HEK293 (cell line): ENCODE data around the gene CHSY1.

ENCODE experiments used
- CTCF ChIA-PET: fragments of 350-600 bp; formaldehyde crosslinking; extraction: SDS; loops from one replicate; lab custom pipeline; 2021; ENCODE audit warnings: antibody characterized with exemption; lab: Yijun Ruan, JAX
- POLR2A ChIA-PET: fragments of 300-600 bp; formaldehyde crosslinking; extraction: SDS; loops from one replicate; lab custom pipeline; 2020; ENCODE audit warnings: antibody characterized with exemption, inconsistent platforms; lab: Yijun Ruan, JAX
- H3K27ac ChIP-seq: fragments of 200-500 bp; sonication (Bioruptor generic); 2 replicates; pipeline ENCODE4 v1.5.1; 2014; ENCODE audit warnings: low read depth, low read length, control low read depth, inconsistent platforms; ENCODE audit errors: extremely low read depth
- H3K36me3 ChIP-seq, 2 experiments: fragments of 200-500 bp in 1 of 2; sonication (Bioruptor generic) in 1 of 2; 1 replicate in 1 of 2; 2 replicates in 1 of 2; pipeline ENCODE4 v1.5.1; 2014 to 2017; ENCODE audit warnings: inconsistent platforms in 2 of 2, low read length in 2 of 2; ENCODE audit not compliant: control insufficient read depth in 2 of 2, insufficient read depth in 1 of 2
- H3K4me1 ChIP-seq: fragments of 200-500 bp; sonication (Bioruptor generic); 2 replicates; pipeline ENCODE4 v1.5.1; 2014; ENCODE audit warnings: mild to moderate bottlenecking, low read length, inconsistent platforms; ENCODE audit not compliant: control insufficient read depth, insufficient read depth
- H3K4me3 ChIP-seq: 2 replicates; pipeline ENCODE4 v1.5.1; 2011; ENCODE audit warnings: low read depth, mild to moderate bottlenecking, control low read depth, low read length, moderate library complexity
- H3K9me3 ChIP-seq: fragments of 200-500 bp; sonication (Bioruptor generic); 2 replicates; pipeline ENCODE4 v1.5.1; 2014; ENCODE audit warnings: low read depth, low read length, inconsistent platforms; ENCODE audit not compliant: control insufficient read depth, insufficient read depth
- FEZF1 ChIP-seq: fragments of 450-650 bp; formaldehyde crosslinking; IDR thresholded peaks from 2 replicates; pipeline ENCODE4 v1.5.1; 2016; ENCODE audit warnings: missing biosample characterization, missing genetic modification characterization
- MYNN ChIP-seq: fragments of 450-650 bp; formaldehyde crosslinking; IDR thresholded peaks from 2 replicates; pipeline ENCODE4 v1.5.1; 2016; ENCODE audit warnings: missing biosample characterization, missing genetic modification characterization, borderline replicate concordance
- ZFP37 ChIP-seq: fragments of 450-650 bp; formaldehyde crosslinking; IDR thresholded peaks from 2 replicates; pipeline ENCODE4 v1.5.1; 2016; ENCODE audit warnings: missing biosample characterization, missing genetic modification characterization
- ZNF112 ChIP-seq: fragments of 450-650 bp; formaldehyde crosslinking; IDR thresholded peaks from 2 replicates; pipeline ENCODE4 v1.5.0; 2017; ENCODE audit warnings: missing biosample characterization, missing genetic modification characterization
- ZNF335 ChIP-seq: fragments of 450-650 bp; formaldehyde crosslinking; conservative IDR thresholded peaks from 2 replicates; pipeline ENCODE4 v1.5.1; 2016; ENCODE audit warnings: missing biosample characterization, missing genetic modification characterization
- ZNF416 ChIP-seq: fragments of 450-650 bp; formaldehyde crosslinking; IDR thresholded peaks from 2 replicates; pipeline ENCODE4 v1.5.1; 2016; ENCODE audit warnings: missing biosample characterization, missing genetic modification characterization
- ZNF585B ChIP-seq: fragments of 450-650 bp; formaldehyde crosslinking; IDR thresholded peaks from 2 replicates; pipeline ENCODE4 v1.5.1; 2016; ENCODE audit warnings: missing biosample characterization, missing genetic modification characterization
- ZNF600 ChIP-seq: fragments of 450-650 bp; formaldehyde crosslinking; IDR thresholded peaks from 2 replicates; pipeline ENCODE4 v1.5.1; 2016; ENCODE audit warnings: missing biosample characterization, missing genetic modification characterization
- ZNF76 ChIP-seq: fragments of 450-650 bp; formaldehyde crosslinking; IDR thresholded peaks from 2 replicates; pipeline ENCODE4; 2016; ENCODE audit warnings: low read depth, missing biosample characterization, missing genetic modification characterization, borderline replicate concordance
- ZNF791 ChIP-seq: fragments of 450-650 bp; formaldehyde crosslinking; IDR thresholded peaks from 2 replicates; pipeline ENCODE4 v1.5.1; 2016; ENCODE audit warnings: missing biosample characterization, missing genetic modification characterization
- ZSCAN16 ChIP-seq: fragments of 450-650 bp; formaldehyde crosslinking; IDR thresholded peaks from 2 replicates; pipeline ENCODE4 v1.5.1; 2016; ENCODE audit warnings: missing biosample characterization, missing genetic modification characterization
- ZSCAN23 ChIP-seq: fragments of 450-650 bp; formaldehyde crosslinking; IDR thresholded peaks from 2 replicates; pipeline ENCODE4 v1.5.1; 2016; ENCODE audit warnings: missing biosample characterization, missing genetic modification characterization
- TF ChIP-seq, protein P1 (sequence below): fragments of 450-650 bp; formaldehyde crosslinking; IDR thresholded peaks from 2 replicates; pipeline ENCODE4 v1.5.1; 2016; ENCODE audit warnings: missing biosample characterization, missing genetic modification characterization, borderline replicate concordance
- TF ChIP-seq, protein P2 (sequence below): IDR thresholded peaks from 2 replicates; pipeline ENCODE4 v1.6.1; 2011; ENCODE audit warnings: mild to moderate bottlenecking, low read depth, low read length, borderline replicate concordance
- TF ChIP-seq, protein P3 (sequence below): fragments of 450-650 bp; formaldehyde crosslinking; IDR thresholded peaks from 2 replicates; pipeline ENCODE4 v1.5.1; 2016; ENCODE audit warnings: missing biosample characterization, missing genetic modification characterization, low read depth
- TF ChIP-seq, protein P4 (sequence below): fragments of 450-650 bp; formaldehyde crosslinking; IDR thresholded peaks from 2 replicates; pipeline ENCODE4 v1.5.1; 2016; ENCODE audit warnings: missing biosample characterization, missing genetic modification characterization
- TF ChIP-seq, protein P5 (sequence below): fragments of 450-650 bp; formaldehyde crosslinking; IDR thresholded peaks from 2 replicates; pipeline ENCODE4 v1.5.1; 2016; ENCODE audit warnings: missing biosample characterization, missing genetic modification characterization, borderline replicate concordance
- TF ChIP-seq, protein P6 (sequence below): fragments of 450-650 bp; formaldehyde crosslinking; conservative IDR thresholded peaks from 2 replicates; pipeline ENCODE4 v1.5.1; 2016; ENCODE audit warnings: low read depth, missing biosample characterization, missing genetic modification characterization

The CHSY1 gene

DNA sequence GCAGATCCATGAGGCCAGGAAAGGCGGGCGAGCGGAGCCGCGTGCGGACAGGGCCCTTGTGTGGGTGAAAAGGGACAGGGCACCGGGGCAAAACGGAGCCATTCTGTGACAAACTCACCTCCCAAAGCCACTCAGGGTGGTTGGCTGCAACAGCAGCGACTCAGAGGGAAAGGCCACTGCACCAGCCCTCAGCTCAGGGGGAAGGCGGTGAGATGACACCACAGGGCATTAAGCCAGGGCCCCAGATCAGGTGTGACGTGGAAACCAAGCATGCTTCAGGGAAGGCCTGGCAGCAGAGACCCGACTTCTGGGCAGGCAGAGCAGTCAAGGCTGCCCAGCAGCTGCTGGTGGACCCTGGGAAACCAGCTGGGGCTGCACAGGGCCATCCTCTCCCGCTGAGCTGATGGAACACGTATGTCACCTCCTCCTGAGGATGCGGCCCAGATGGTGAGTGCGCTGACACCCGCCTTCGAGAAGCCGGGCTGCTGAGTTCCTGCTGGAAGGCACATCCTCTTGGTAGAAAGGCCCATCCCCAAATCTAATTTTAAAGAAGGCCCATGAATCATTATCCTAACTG lies 82.3 kb downstream of the CHSY1 start:
- H3K36me3 ChIP-seq = no peaks in the 10 kb centered on the region
- H3K4me3 ChIP-seq = no peak overlapping the region
- ChIA-PET POLR2A (no interaction called here), CTCF (no interaction called here)
- H3K27ac ChIP-seq = no peak overlapping the region
- TF ChIP-seq ZNF600 (no peak), ZFP37 (no peak), ZNF76 (no peak), ZSCAN16 (tag by site-specific recombination) (no peak), ZNF791 (tag by site-specific recombination) (no peak), ZNF416 (no peak), ZNF335 (no peak), MYNN (tag by site-specific recombination) (no peak), ZNF585B (tag by site-specific recombination) (no peak), ZSCAN23 (tag by site-specific recombination) (no peak), FEZF1 (no peak), ZNF112 (tag by site-specific recombination) (no peak)
- TF ChIP-seq, protein P1, sequence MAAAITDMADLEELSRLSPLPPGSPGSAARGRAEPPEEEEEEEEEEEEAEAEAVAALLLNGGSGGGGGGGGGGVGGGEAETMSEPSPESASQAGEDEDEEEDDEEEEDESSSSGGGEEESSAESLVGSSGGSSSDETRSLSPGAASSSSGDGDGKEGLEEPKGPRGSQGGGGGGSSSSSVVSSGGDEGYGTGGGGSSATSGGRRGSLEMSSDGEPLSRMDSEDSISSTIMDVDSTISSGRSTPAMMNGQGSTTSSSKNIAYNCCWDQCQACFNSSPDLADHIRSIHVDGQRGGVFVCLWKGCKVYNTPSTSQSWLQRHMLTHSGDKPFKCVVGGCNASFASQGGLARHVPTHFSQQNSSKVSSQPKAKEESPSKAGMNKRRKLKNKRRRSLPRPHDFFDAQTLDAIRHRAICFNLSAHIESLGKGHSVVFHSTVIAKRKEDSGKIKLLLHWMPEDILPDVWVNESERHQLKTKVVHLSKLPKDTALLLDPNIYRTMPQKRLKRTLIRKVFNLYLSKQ (tag by site-specific recombination) = no peak
- TF ChIP-seq, protein P2, sequence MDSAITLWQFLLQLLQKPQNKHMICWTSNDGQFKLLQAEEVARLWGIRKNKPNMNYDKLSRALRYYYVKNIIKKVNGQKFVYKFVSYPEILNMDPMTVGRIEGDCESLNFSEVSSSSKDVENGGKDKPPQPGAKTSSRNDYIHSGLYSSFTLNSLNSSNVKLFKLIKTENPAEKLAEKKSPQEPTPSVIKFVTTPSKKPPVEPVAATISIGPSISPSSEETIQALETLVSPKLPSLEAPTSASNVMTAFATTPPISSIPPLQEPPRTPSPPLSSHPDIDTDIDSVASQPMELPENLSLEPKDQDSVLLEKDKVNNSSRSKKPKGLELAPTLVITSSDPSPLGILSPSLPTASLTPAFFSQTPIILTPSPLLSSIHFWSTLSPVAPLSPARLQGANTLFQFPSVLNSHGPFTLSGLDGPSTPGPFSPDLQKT = no peak
- TF ChIP-seq, protein P3, sequence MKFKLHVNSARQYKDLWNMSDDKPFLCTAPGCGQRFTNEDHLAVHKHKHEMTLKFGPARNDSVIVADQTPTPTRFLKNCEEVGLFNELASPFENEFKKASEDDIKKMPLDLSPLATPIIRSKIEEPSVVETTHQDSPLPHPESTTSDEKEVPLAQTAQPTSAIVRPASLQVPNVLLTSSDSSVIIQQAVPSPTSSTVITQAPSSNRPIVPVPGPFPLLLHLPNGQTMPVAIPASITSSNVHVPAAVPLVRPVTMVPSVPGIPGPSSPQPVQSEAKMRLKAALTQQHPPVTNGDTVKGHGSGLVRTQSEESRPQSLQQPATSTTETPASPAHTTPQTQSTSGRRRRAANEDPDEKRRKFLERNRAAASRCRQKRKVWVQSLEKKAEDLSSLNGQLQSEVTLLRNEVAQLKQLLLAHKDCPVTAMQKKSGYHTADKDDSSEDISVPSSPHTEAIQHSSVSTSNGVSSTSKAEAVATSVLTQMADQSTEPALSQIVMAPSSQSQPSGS (tag by site-specific recombination) = no peak
- TF ChIP-seq, protein P4, sequence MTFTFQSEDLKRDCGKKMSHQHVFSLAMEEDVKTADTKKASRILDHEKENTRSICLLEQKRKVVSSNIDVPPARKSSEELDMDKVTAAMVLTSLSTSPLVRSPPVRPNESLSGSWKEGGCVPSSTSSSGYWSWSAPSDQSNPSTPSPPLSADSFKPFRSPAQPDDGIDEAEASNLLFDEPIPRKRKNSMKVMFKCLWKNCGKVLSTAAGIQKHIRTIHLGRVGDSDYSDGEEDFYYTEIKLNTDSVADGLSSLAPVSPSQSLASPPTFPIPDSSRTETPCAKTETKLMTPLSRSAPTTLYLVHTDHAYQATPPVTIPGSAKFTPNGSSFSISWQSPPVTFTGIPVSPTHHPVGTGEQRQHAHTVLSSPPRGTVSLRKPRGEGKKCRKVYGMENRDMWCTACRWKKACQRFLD (tag by site-specific recombination) = no peak
- TF ChIP-seq, protein P5, sequence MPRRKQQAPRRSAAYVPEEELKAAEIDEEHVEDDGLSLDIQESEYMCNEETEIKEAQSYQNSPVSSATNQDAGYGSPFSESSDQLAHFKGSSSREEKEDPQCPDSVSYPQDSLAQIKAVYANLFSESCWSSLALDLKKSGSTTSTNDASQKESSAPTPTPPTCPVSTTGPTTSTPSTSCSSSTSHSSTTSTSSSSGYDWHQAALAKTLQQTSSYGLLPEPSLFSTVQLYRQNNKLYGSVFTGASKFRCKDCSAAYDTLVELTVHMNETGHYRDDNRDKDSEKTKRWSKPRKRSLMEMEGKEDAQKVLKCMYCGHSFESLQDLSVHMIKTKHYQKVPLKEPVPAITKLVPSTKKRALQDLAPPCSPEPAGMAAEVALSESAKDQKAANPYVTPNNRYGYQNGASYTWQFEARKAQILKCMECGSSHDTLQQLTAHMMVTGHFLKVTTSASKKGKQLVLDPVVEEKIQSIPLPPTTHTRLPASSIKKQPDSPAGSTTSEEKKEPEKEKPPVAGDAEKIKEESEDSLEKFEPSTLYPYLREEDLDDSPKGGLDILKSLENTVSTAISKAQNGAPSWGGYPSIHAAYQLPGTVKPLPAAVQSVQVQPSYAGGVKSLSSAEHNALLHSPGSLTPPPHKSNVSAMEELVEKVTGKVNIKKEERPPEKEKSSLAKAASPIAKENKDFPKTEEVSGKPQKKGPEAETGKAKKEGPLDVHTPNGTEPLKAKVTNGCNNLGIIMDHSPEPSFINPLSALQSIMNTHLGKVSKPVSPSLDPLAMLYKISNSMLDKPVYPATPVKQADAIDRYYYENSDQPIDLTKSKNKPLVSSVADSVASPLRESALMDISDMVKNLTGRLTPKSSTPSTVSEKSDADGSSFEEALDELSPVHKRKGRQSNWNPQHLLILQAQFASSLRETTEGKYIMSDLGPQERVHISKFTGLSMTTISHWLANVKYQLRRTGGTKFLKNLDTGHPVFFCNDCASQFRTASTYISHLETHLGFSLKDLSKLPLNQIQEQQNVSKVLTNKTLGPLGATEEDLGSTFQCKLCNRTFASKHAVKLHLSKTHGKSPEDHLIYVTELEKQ (tag by site-specific recombination) = no peak
- TF ChIP-seq, protein P6, sequence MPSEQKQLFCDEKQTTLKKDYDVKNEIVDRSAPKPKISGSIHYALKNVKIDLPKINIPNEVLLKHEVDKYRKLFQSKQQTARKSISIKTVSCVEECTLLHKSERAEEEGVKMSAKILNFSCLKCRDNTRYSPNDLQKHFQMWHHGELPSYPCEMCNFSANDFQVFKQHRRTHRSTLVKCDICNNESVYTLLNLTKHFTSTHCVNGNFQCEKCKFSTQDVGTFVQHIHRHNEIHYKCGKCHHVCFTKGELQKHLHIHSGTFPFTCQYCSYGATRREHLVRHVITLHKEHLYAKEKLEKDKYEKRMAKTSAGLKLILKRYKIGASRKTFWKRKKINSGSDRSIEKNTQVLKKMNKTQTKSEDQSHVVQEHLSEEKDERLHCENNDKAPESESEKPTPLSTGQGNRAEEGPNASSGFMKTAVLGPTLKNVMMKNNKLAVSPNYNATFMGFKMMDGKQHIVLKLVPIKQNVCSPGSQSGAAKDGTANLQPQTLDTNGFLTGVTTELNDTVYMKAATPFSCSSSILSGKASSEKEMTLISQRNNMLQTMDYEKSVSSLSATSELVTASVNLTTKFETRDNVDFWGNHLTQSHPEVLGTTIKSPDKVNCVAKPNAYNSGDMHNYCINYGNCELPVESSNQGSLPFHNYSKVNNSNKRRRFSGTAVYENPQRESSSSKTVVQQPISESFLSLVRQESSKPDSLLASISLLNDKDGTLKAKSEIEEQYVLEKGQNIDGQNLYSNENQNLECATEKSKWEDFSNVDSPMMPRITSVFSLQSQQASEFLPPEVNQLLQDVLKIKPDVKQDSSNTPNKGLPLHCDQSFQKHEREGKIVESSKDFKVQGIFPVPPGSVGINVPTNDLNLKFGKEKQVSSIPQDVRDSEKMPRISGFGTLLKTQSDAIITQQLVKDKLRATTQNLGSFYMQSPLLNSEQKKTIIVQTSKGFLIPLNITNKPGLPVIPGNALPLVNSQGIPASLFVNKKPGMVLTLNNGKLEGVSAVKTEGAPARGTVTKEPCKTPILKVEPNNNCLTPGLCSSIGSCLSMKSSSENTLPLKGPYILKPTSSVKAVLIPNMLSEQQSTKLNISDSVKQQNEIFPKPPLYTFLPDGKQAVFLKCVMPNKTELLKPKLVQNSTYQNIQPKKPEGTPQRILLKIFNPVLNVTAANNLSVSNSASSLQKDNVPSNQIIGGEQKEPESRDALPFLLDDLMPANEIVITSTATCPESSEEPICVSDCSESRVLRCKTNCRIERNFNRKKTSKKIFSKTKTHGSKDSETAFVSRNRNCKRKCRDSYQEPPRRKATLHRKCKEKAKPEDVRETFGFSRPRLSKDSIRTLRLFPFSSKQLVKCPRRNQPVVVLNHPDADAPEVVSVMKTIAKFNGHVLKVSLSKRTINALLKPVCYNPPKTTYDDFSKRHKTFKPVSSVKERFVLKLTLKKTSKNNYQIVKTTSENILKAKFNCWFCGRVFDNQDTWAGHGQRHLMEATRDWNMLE (tag by site-specific recombination) = no peak
- H3K4me1 ChIP-seq = peaks cover 4% of the 10 kb centered on the region; the same call in 1 of the 2 replicates
- no peaks in the 10 kb centered on the region; the same call in 1 of the 2 replicates for H3K9me3 ChIP-seq
